Measurements from ENCODE around the gene PREB. TPM values are rescaled to one million over a fixed set of nuclear protein-coding genes. Genes with fewer than 3 reads are reported as not detected.

PREB gene
- polyA plus RNA-seq, 3 donors = 70.0 to 78.2 (median 71.7) TPM

DNA sequence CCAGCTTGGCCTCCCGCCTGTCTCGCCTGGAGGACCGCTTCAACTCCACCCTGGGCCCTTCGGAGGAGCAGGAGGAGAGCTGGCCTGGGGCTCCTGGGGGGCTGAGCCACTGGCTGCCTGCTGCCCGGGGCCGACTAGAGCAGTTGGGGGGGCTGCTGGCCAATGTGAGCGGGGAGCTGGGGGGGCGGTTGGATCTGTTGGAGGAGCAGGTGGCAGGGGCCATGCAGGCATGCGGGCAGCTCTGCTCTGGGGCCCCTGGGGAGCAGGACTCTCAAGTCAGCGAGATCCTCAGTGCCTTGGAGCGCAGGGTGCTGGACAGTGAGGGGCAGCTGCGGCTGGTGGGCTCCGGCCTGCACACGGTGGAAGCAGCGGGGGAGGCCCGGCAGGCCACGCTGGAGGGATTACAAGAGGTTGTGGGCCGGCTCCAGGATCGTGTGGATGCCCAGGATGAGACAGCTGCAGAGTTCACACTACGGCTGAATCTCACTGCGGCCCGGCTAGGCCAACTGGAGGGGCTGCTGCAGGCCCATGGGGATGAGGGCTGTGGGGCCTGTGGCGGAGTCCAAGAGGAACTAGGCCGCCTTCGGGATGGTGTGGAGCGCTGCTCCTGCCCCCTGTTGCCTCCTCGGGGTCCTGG is 51.5 kb downstream of the PREB start:
- Histone ChIP-seq H3K4me3 (replicated peaks in 1 of 3; ENCODE audit: low read depth in 2 of 3, low read length in 3 of 3) (no peak overlapping the region), H3K4me1 (ENCODE audit: control insufficient read depth in 1 of 2, insufficient read depth in 2 of 2, low read length in 2 of 2) (peaks cover 55 to 66% of the 10 kb centered on the region in 2 donors), H3K27me3 (ENCODE audit: control insufficient read depth in 2 of 2, insufficient read depth in 2 of 2, low read length in 2 of 2) (no peaks in the 10 kb centered on the region), H3K79me2 (ENCODE audit: insufficient read depth, low read length) (peaks cover 5% of the 10 kb centered on the region), H3K9ac (ENCODE audit: insufficient read depth, low read length, poor library complexity, severe bottlenecking) (no peak overlapping the region), H2AFZ (ENCODE audit: insufficient read depth, low read depth, low read length, poor library complexity, severe bottlenecking) (no peak overlapping the region), H3K27ac (ENCODE audit: low read depth in 1 of 2, low read length in 2 of 2) (peak overlapping the region in 1 of 2 donors; percentile 84), H3K36me3 (replicated peaks in 1 of 2; ENCODE audit: control insufficient read depth in 1 of 2, insufficient read depth in 2 of 2, low read length in 2 of 2) (no peaks in the 10 kb centered on the region), H3K4me2 (replicated peaks; ENCODE audit: extremely low read depth, low read length, poor library complexity, severe bottlenecking) (no peak overlapping the region), H3K9me3 (replicated peaks in 1 of 2; ENCODE audit: control insufficient read depth in 1 of 2, insufficient read depth in 1 of 2, low read length in 2 of 2) (no peaks in the 10 kb centered on the region), H4K20me1 (ENCODE audit: insufficient read depth, low read length) (no peaks in the 10 kb centered on the region)
- TF ChIP-seq CTCF (IDR thresholded peaks at IDR 0.05) = no peak
- H3K27ac Mint-ChIP-seq = peak overlapping the region in 1 of 7 donors; percentile 33
- WGBS (ENCODE audit: insufficient coverage) = 90% methylated on average over 26 of the region's 27 CpGs
- DNase-seq = no peak
- H3K9me3 Mint-ChIP-seq = no peaks in the 10 kb centered on the region
- H3K36me3 Mint-ChIP-seq = no peaks in the 10 kb centered on the region
- H3K27me3 Mint-ChIP-seq (ENCODE audit: low read depth in 3 of 3) = peaks cover 2 to 4% (median 3%) of the 10 kb centered on the region in 3 donors
- intact Hi-C loops (cut with micrococcal nuclease) = no loop called here
- peaks cover 54% of the 10 kb centered on the region for H3K4me1 Mint-ChIP-seq
- H3K4me3 Mint-ChIP-seq = no peak overlapping the region

DNA sequence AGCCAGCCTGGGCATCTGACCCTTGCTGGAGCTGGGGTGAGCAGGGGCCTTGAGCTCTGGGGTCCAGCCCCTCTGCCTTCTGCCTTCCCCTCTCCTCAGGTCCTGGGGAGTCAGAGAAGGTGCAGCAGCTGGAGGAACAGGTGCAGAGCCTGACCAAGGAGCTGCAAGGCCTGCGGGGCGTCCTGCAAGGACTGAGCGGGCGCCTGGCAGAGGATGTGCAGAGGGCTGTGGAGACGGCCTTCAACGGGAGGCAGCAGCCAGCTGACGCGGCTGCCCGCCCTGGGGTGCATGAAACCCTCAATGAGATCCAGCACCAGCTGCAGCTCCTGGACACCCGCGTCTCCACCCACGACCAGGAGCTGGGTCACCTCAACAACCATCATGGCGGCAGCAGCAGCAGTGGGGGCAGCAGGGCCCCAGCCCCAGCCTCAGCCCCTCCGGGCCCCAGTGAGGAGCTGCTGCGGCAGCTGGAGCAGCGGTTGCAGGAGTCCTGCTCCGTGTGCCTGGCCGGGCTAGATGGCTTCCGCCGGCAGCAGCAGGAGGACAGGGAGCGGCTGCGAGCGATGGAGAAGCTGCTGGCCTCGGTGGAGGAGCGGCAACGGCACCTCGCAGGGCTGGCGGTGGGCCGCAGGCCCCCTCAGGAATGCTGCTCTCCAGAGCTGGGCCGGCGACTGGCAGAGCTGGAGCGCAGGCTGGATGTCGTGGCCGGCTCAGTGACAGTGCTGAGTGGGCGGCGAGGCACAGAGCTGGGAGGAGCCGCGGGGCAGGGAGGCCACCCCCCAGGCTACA is 52.3 kb downstream of the PREB start:
- H3K4me2 ChIP-seq (replicated peaks; ENCODE audit: extremely low read depth, low read length, poor library complexity, severe bottlenecking) = peak overlapping the region; percentile 70
- no peaks in the 10 kb centered on the region for H3K36me3 ChIP-seq (replicated peaks in 1 of 2; ENCODE audit: control insufficient read depth in 1 of 2, insufficient read depth in 2 of 2, low read length in 2 of 2)
- H4K20me1 ChIP-seq (ENCODE audit: insufficient read depth, low read length) = no peaks in the 10 kb centered on the region
- Mint-ChIP-seq H3K9me3 (no peaks in the 10 kb centered on the region), H3K27ac (peak overlapping the region; percentile 89 to 96 (median 94)), H3K4me3 (no peak overlapping the region), H3K4me1 (peaks cover 51% of the 10 kb centered on the region), H3K27me3 (ENCODE audit: low read depth in 3 of 3) (peaks cover 0 to 7% (median 2%) of the 10 kb centered on the region in 3 donors), H3K36me3 (no peaks in the 10 kb centered on the region)
- H2AFZ ChIP-seq (ENCODE audit: insufficient read depth, low read depth, low read length, poor library complexity, severe bottlenecking) = peak overlapping the region; percentile 61
- H3K9me3 ChIP-seq (replicated peaks in 1 of 2; ENCODE audit: control insufficient read depth in 1 of 2, insufficient read depth in 1 of 2, low read length in 2 of 2) = no peaks in the 10 kb centered on the region
- intact Hi-C loops (cut with micrococcal nuclease) = loop anchor here in 1 of 2 donors (2.0 kb wide), 1 partner anchor 49 kb away; the partner anchor contains the start of gene TMEM214
- no peak for TF ChIP-seq CTCF (IDR thresholded peaks at IDR 0.05)
- peak overlapping the region; percentile 39 for H3K9ac ChIP-seq (ENCODE audit: insufficient read depth, low read length, poor library complexity, severe bottlenecking)
- 91% methylated on average over 36 of the region's 38 CpGs for WGBS (ENCODE audit: insufficient coverage)
- H3K4me1 ChIP-seq (ENCODE audit: control insufficient read depth in 1 of 2, insufficient read depth in 2 of 2, low read length in 2 of 2) = peaks cover 53 to 62% of the 10 kb centered on the region in 2 donors
- no peak for DNase-seq
- peak overlapping the region; percentile 67 to 84 for H3K27ac ChIP-seq (ENCODE audit: low read depth in 1 of 2, low read length in 2 of 2)
- H3K4me3 ChIP-seq (replicated peaks in 1 of 3; ENCODE audit: low read depth in 2 of 3, low read length in 3 of 3) = peak overlapping the region in 1 of 3 experiments; percentile 59
- no peaks in the 10 kb centered on the region for H3K27me3 ChIP-seq (ENCODE audit: control insufficient read depth in 2 of 2, insufficient read depth in 2 of 2, low read length in 2 of 2)
- peaks cover 5% of the 10 kb centered on the region for H3K79me2 ChIP-seq (ENCODE audit: insufficient read depth, low read length)

Other genes starting within 250 kb of the PREB start
- 10 to 100 TPM in 1 of 3 donors, 1 to 10 TPM in 2; 2.4 to 14.4 (median 3.5) TPM for gene MAPRE3, start 164.0 kb downstream of the PREB start, polyA plus RNA-seq
- 10 to 100 TPM; 18.3 to 61.7 (median 26.9) TPM for gene TMEM214, start 101.7 kb downstream of the PREB start, polyA plus RNA-seq
- gene AGBL5, start 83.0 kb downstream of the PREB start, polyA plus RNA-seq = 1 to 10 TPM; 4.4 to 4.8 (median 4.6) TPM
- 100 to 1,000 TPM; 209 to 635 (median 615) TPM for gene OST4, start 63.0 kb downstream of the PREB start, polyA plus RNA-seq
- 1 to 10 TPM in 1 of 3 donors, under 1 TPM in 2; 0.43 to 1.0 (median 0.44) TPM for gene EMILIN1, start 56.0 kb downstream of the PREB start, polyA plus RNA-seq
- 1 to 10 TPM; 3.4 to 7.3 (median 6.6) TPM for gene KHK, start 47.9 kb downstream of the PREB start, polyA plus RNA-seq
- not detected for gene CGREF1, start 15.5 kb downstream of the PREB start, polyA plus RNA-seq
- 1 to 10 TPM in 1 of 3 donors, under 1 TPM in 2; 0.08 to 1.2 (median 0.25) TPM for gene ABHD1, start 10.8 kb downstream of the PREB start, polyA plus RNA-seq
- gene PRR30, start 4.8 kb upstream of the PREB start, polyA plus RNA-seq = not detected
- not detected for gene TCF23, start 14.4 kb upstream of the PREB start, polyA plus RNA-seq
- 100 to 1,000 TPM; 120 to 298 (median 287) TPM for gene ATRAID, start 77.4 kb upstream of the PREB start, polyA plus RNA-seq
- gene SLC5A6, start 77.6 kb upstream of the PREB start, polyA plus RNA-seq = 10 to 100 TPM in 2 of 3 donors, 1 to 10 TPM in 1; 8.1 to 21.7 (median 10.2) TPM
- gene CAD, start 82.7 kb upstream of the PREB start, polyA plus RNA-seq = 10 to 100 TPM in 1 of 3 donors, 1 to 10 TPM in 1, under 1 TPM in 1; 0.71 to 17.3 (median 1.7) TPM
- gene SLC30A3, start 128.4 kb upstream of the PREB start, polyA plus RNA-seq = under 1 TPM in 1 of 3 donors, not detected in 2; 0.08 TPM
- gene DNAJC5G, start 140.8 kb upstream of the PREB start, polyA plus RNA-seq = not detected
- gene TRIM54, start 147.8 kb upstream of the PREB start, polyA plus RNA-seq = not detected
- 1 to 10 TPM in 1 of 3 donors, under 1 TPM in 2; 0.39 to 2.2 (median 0.60) TPM for gene UCN, start 173.8 kb upstream of the PREB start, polyA plus RNA-seq
- gene MPV17, start 188.5 kb upstream of the PREB start, polyA plus RNA-seq = 100 to 1,000 TPM; 136 to 160 (median 160) TPM
- gene GTF3C2, start 222.1 kb upstream of the PREB start, polyA plus RNA-seq = 10 to 100 TPM; 34.4 to 70.8 (median 41.7) TPM
- gene EIF2B4, start 235.7 kb upstream of the PREB start, polyA plus RNA-seq = 10 to 100 TPM; 29.5 to 42.3 (median 39.3) TPM
- gene SNX17, start 236.0 kb upstream of the PREB start, polyA plus RNA-seq = 100 to 1,000 TPM in 2 of 3 donors, 10 to 100 TPM in 1; 86.6 to 338 (median 291) TPM
- 10 to 100 TPM in 1 of 3 donors, 1 to 10 TPM in 2; 2.4 to 36.8 (median 2.6) TPM for gene ZNF513, start 246.1 kb upstream of the PREB start, polyA plus RNA-seq

All from CD14-positive monocyte (primary cell).